K562 (cell line): ENCODE data around the gene DTWD2.

Experiments used
- ETV6 ChIP-seq, 3 experiments: fragments of 150-350 bp in 1 of 3; sonication (generic) in 1 of 3; formaldehyde crosslinking in 1 of 3; IDR thresholded peaks; 2 replicates each; pipeline versions ENCODE4 v1.6.1 to v1.8.0; 2014 to 2022; ENCODE audit warnings: borderline replicate concordance in 2 of 3, low read depth in 2 of 3, antibody characterized with exemption in 1 of 3, low read length in 1 of 3, mild to moderate bottlenecking in 1 of 3, missing genetic modification reagents in 1 of 3
- FOXJ3 ChIP-seq: sonication (generic); formaldehyde crosslinking; IDR thresholded peaks from 2 replicates; pipeline ENCODE4 v1.4.0; 2020; ENCODE audit warnings: mild to moderate bottlenecking, missing genetic modification reagents
- MTA3 ChIP-seq: fragments of 450-650 bp; formaldehyde crosslinking; IDR thresholded peaks from 2 replicates; pipeline ENCODE4 v1.6.1; 2017; ENCODE audit warnings: mild to moderate bottlenecking, borderline replicate concordance
- POLR2A ChIP-seq: fragments of 450-650 bp; conservative IDR thresholded peaks from 2 replicates; pipeline ENCODE4 v1.6.1; 2016
- POLR2G ChIP-seq: fragments of 200-400 bp; formaldehyde crosslinking; IDR thresholded peaks from 2 replicates; pipeline ENCODE4 v1.6.1; 2017; ENCODE audit warnings: low read depth, mild to moderate bottlenecking, antibody characterized with exemption, low read length, moderate library complexity
- RFX5 ChIP-seq: IDR thresholded peaks from 2 replicates; pipeline ENCODE4 v1.6.1; 2011; ENCODE audit warnings: low read depth, mild to moderate bottlenecking, improper control_type of control experiment, low read length
- SREBF2 ChIP-seq: sonication (generic); formaldehyde crosslinking; IDR thresholded peaks from 2 replicates; pipeline ENCODE4 v1.4.0; 2020; ENCODE audit warnings: mild to moderate bottlenecking, missing genetic modification reagents
- TEAD4 ChIP-seq, 2 experiments: sonication (generic) in 1 of 2; formaldehyde crosslinking in 1 of 2; IDR thresholded peaks; 2 replicates each; pipeline versions ENCODE4 v1.6.1 to v1.8.0; 2012 to 2022; ENCODE audit warnings: borderline replicate concordance in 1 of 2, inconsistent platforms in 1 of 2, low read length in 1 of 2, mild to moderate bottlenecking in 1 of 2, missing genetic modification reagents in 1 of 2
- THRA ChIP-seq: fragments of 450-650 bp; IDR thresholded peaks from 2 replicates; pipeline ENCODE4 v1.6.1; 2017; ENCODE audit warnings: mild to moderate bottlenecking, moderate library complexity
- ZBTB7A ChIP-seq: IDR thresholded peaks from 2 replicates; pipeline ENCODE4 v1.6.1; 2011; ENCODE audit warnings: low read depth, mild to moderate bottlenecking, low read length, moderate library complexity, borderline replicate concordance; ENCODE audit not compliant: control insufficient read depth
- ZNF407 ChIP-seq: fragments of 450-650 bp; IDR thresholded peaks from 2 replicates; pipeline ENCODE4 v1.6.1; 2016; ENCODE audit warnings: low read depth

GRCh38 chr5:118891252-118891651, 97.1 kb downstream of the DTWD2 start:
- TF ChIP-seq SREBF2 (CRISPR knock-in tag) (no peak), POLR2A (no peak), TEAD4 (IDR thresholded peaks at IDR 0.05; ENCODE audit: low read length) (no peak), TEAD4 (CRISPR knock-in tag; IDR thresholded peaks at IDR 0.05; ENCODE audit: borderline replicate concordance) (no peak), THRA (no peak), RFX5 (no peak), FOXJ3 (no peak), POLR2G (no peak), MTA3 (no peak), ETV6 (IDR thresholded peaks at IDR 0.05; ENCODE audit: borderline replicate concordance in 1 of 2, low read depth in 2 of 2, low read length in 1 of 2) (no peak), ETV6 (CRISPR knock-in tag; IDR thresholded peaks at IDR 0.05; ENCODE audit: borderline replicate concordance) (no peak), ZBTB7A (no peak), ZNF407 (no peak)
